Effector memory CD4-positive, alpha-beta T cell (primary cell): ENCODE data around the gene PGAP2.
"Not testable (repeated sequence)": the region's sequence is repeated elsewhere in the genome, so short reads cannot be mapped to it uniquely, and the experiment has no call there.

Experiments
- DNase-seq, 3 donors: peaks; one replicate each; pipeline ENCODE4 v3.0.0-alpha.2; 2020
- H3K27ac ChIP-seq: 2 replicates; pipeline ENCODE4 v1.7.0; 2013; ENCODE audit warnings: mild to moderate bottlenecking, low read length, moderate library complexity; ENCODE audit not compliant: insufficient read depth, poor library complexity, severe bottlenecking
- H3K27me3 ChIP-seq: replicated peaks from 2 replicates; pipeline ENCODE4 v1.7.0; 2013; ENCODE audit warnings: mild to moderate bottlenecking, low read length; ENCODE audit not compliant: insufficient read depth, control insufficient read depth, poor library complexity, severe bottlenecking
- H3K36me3 ChIP-seq: 2 replicates; pipeline ENCODE4 v1.7.0; 2013; ENCODE audit warnings: mild to moderate bottlenecking, low read length, moderate library complexity; ENCODE audit not compliant: control insufficient read depth, insufficient read depth
- H3K4me1 ChIP-seq: 2 replicates; pipeline ENCODE4 v1.7.0; 2013; ENCODE audit warnings: low read length, mild to moderate bottlenecking; ENCODE audit not compliant: control insufficient read depth, insufficient read depth, poor library complexity, severe bottlenecking
- H3K4me3 ChIP-seq: 2 replicates; pipeline ENCODE4 v1.7.0; 2013; ENCODE audit warnings: low read length, low read depth, mild to moderate bottlenecking; ENCODE audit not compliant: insufficient read depth, poor library complexity, severe bottlenecking
- H3K9me3 ChIP-seq: 2 replicates; pipeline ENCODE4 v1.7.0; 2013; ENCODE audit warnings: mild to moderate bottlenecking, low read length, moderate library complexity; ENCODE audit not compliant: control insufficient read depth

Gene PGAP2

GRCh38 chr11:3802011-3802790 lies 6.2 kb upstream of the PGAP2 start:
- Histone ChIP-seq H3K27me3 (no peaks in the 10 kb centered on the region), H3K4me3 (no peak overlapping the region), H3K27ac (no peak overlapping the region), H3K4me1 (peaks cover 4% of the 10 kb centered on the region), H3K36me3 (no peaks in the 10 kb centered on the region), H3K9me3 (no peaks in the 10 kb centered on the region)
- DNase-seq = no peak

- Histone ChIP-seq H3K27me3 (no peaks in the 10 kb centered on the region), H3K4me3 (no peak overlapping the region), H3K36me3 (no peaks in the 10 kb centered on the region), H3K9me3 (no peaks in the 10 kb centered on the region), H3K4me1 (peaks cover 5% of the 10 kb centered on the region), H3K27ac (no peak overlapping the region)
- DNase-seq = no peak
Measured at GRCh38 chr11:3803726-3804495, 4.4 kb upstream of the PGAP2 start.

- DNase-seq = peak; percentile 12 to 20 (median 13)
- Histone ChIP-seq H3K4me1 (peaks cover 10% of the 10 kb centered on the region), H3K27me3 (no peaks in the 10 kb centered on the region), H3K27ac (peak overlapping the region; percentile 65), H3K36me3 (no peaks in the 10 kb centered on the region), H3K4me3 (peak overlapping the region; percentile 84), H3K9me3 (no peaks in the 10 kb centered on the region)
Measured at GRCh38 chr11:3808861-3809623, 682 bp downstream of the PGAP2 start.

- Histone ChIP-seq H3K4me3 (no peak overlapping the region), H3K9me3 (no peaks in the 10 kb centered on the region), H3K27me3 (no peaks in the 10 kb centered on the region), H3K36me3 (no peaks in the 10 kb centered on the region), H3K27ac (no peak overlapping the region), H3K4me1 (peaks cover 10% of the 10 kb centered on the region)
- no peak for DNase-seq
Measured at GRCh38 chr11:3809624-3809928, 1.2 kb downstream of the PGAP2 start.

GRCh38 chr11:3810446-3810845 lies 2.1 kb downstream of the PGAP2 start:
- no peaks in the 10 kb centered on the region for H3K36me3 ChIP-seq
- no peak for DNase-seq
- no peaks in the 10 kb centered on the region for H3K27me3 ChIP-seq
- H3K9me3 ChIP-seq = no peaks in the 10 kb centered on the region
- H3K27ac ChIP-seq = no peak overlapping the region
- no peak overlapping the region for H3K4me3 ChIP-seq
- H3K4me1 ChIP-seq = peaks cover 10% of the 10 kb centered on the region

GRCh38 chr11:3810951-3811350 lies 2.6 kb downstream of the PGAP2 start:
- Histone ChIP-seq H3K27ac (no peak overlapping the region), H3K36me3 (no peaks in the 10 kb centered on the region)

GRCh38 chr11:3814832-3815231 lies 6.5 kb downstream of the PGAP2 start:
- H3K27ac ChIP-seq, H3K36me3 ChIP-seq, H3K27me3 ChIP-seq, H3K4me1 ChIP-seq, DNase-seq, H3K9me3 ChIP-seq, H3K4me3 ChIP-seq: not testable (repeated sequence)

More at GRCh38 chr11:3810951-3811350, 2.6 kb downstream of the PGAP2 start:
- H3K27me3 ChIP-seq = no peaks in the 10 kb centered on the region
- H3K9me3 ChIP-seq = no peaks in the 10 kb centered on the region
- peaks cover 10% of the 10 kb centered on the region for H3K4me1 ChIP-seq
- no peak overlapping the region for H3K4me3 ChIP-seq
- DNase-seq = no peak

- H3K27ac ChIP-seq = no peak overlapping the region
- no peaks in the 10 kb centered on the region for H3K27me3 ChIP-seq
- no peak for DNase-seq
- H3K36me3 ChIP-seq = no peaks in the 10 kb centered on the region
- H3K4me1 ChIP-seq = no peaks in the 10 kb centered on the region
- no peak overlapping the region for H3K4me3 ChIP-seq
- no peaks in the 10 kb centered on the region for H3K9me3 ChIP-seq
Measured at GRCh38 chr11:3815845-3816244, 7.5 kb downstream of the PGAP2 start.

- H3K4me1 ChIP-seq = no peaks in the 10 kb centered on the region
- DNase-seq = no peak
Measured at GRCh38 chr11:3816673-3817072, 8.3 kb downstream of the PGAP2 start.

More at GRCh38 chr11:3816673-3817072, 8.3 kb downstream of the PGAP2 start:
- no peaks in the 10 kb centered on the region for H3K36me3 ChIP-seq
- H3K4me3 ChIP-seq = no peak overlapping the region
- no peak overlapping the region for H3K27ac ChIP-seq
- no peaks in the 10 kb centered on the region for H3K9me3 ChIP-seq
- H3K27me3 ChIP-seq = no peaks in the 10 kb centered on the region
